ENCODE measurements around the gene SNAP47.

- TF ChIP-seq EZH2phosphoT487 (conservative IDR thresholded peaks at IDR 0.05; ENCODE audit: low read length): no peak
- TF ChIP-seq CTCF (IDR thresholded peaks at IDR 0.05; ENCODE audit: insufficient read depth, low read length, poor library complexity, severe bottlenecking): no peak
These were observed 33.4 kb downstream of the SNAP47 start for GRCh38 chr1:227768640-227769039.
